ELF-1 (cell line): Measurements from ENCODE around the gene USF2.

ENCODE experiments used
- DNase-seq: peaks from one replicate; pipeline ENCODE4 v3.0.0-alpha.2; 2016; ENCODE audit warnings: low read depth, low spot score

USF2 gene

DNA sequence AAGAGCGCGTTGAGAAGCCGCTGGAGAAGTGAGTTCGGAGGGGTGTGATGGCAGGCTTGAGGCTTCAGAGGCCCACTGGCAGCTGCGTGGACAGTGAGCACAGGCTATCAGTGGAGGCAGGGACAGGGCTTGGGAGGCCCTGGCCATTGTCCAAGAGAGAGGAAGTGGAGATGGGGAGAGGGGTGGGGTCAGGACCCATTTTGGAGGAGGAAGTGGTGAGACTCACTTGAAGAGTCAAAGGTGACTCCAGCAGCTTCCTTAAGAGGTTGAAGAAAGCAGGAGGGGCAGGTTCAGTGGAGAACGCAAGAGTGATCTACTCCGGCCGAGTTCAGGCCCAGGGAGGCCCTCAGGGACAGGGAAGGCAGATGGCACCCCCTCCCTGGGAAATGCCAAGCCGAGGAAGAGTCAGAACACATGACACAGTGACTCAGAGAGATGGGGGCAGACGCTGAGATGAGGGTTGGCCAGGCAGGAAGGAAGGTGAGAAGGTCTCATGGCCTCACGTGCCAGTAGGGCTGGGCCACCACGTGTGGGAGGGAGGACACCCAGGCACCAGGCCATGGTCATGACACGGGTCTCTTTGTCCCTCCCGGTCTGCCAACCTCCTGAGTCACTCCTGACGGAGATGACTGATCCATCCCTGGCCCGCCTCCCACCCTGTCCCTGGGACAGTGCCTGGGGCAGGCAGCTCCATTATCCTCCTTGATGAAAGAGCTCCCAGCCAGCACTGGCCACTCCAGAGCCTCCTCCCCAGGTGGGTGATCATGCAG lies 50.1 kb downstream of the USF2 start:
- DNase-seq = peak; percentile 78

DNA sequence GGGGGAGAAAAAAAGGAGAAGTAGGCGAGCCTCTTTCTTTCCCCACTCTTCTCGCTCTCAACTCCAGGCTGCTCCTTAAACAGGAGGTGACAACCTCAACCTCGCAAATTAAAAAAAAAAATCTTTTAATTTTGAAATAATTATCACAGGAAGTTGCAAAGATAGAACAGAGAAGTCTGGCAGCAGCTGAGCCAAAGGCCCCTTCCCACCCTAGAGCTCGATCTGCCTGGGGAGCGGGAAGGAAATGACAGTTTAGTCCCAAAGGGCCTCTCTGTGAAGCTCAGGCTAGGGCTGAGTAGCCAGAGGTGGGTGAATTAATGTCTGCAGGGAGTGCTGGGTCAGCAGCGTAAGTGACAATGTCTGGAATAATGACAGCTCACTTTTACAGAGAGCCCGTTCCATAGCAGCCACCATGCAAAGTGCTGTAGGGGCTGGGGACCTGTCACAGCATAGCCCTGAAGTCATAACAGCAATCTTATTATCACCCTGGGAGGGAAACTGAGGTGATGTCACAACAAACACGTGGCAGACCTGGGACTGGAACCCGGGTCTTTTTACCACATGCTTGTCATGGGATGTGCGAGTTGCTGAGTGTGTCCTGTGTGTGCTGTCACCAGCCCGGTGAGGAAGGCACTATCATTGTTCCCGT lies 51.4 kb downstream of the USF2 start:
- DNase-seq = no peak

DNA sequence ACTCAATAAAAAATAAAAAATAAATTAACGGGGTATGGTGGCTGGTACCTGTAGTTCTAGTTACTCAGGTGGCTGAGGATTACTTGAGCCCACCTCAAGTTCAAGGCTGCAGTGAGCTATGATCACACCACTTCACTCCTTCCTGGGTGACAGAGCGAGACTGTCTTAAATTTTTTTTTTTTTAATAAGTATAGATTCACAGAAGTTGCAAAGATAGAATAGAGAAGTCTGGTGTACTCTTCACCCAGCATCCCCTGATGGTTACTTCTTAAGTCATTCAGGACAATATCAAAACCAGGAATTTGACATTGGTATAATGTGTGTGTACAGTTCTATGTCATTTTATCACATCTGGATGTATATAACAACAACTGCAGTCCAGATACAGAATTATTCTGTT lies 52.5 kb downstream of the USF2 start:
- no peak for DNase-seq

- no peak for DNase-seq
These were observed 53.3 kb downstream of the USF2 start for GRCh38 chr19:35322014-35322413.

DNA sequence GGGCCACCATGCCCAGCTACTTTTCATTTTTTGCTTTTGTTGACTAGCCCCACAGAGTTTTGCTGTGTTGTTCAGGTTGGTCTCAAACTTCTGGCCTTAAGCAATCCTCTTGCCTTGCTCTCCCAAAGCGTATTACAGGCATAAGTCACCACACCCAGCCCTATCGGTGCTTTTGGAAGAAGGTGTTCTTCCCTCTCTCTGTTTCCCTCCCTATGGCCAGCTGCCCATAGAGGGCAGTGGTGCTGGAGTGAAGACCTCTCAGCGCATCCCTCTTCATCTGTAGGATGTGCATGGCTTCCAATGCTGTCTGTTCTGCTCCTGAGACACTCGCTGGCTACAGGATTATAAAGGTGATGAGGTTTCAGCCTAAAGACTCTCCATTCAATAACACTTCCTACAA lies 58.9 kb downstream of the USF2 start:
- DNase-seq = peak; percentile 53

DNA sequence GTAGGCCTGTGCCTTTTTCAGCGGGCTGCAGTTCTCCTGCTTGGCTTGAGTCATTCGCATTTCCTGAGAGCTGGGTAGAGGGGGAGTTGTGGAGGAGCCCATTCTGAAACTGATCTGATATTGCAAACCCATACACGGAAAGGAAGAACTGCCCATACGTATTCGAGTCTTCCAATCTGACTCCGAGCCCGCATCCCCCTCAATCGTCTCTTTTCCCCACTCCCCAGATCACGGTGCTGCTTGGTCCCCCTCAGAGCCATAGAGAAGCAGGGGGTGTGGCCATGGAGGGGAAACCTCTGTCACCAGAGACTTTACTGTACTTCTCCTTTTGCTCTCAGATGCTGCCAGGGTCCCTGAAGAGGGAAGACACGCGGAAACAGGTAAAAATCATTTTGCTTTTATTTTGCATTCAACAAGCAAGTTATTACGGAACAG lies 60.1 kb downstream of the USF2 start, which contains the start of gene CD22:
CD22 (plus strand) TSS at position 337 of the 435 bp plus-strand sequence. CDS start 2,854 bp downstream, outside the sequence.
- no peak for DNase-seq

GRCh38 chr19:35329323-35329722 lies 60.6 kb downstream of the USF2 start:
- DNase-seq = no peak
